ENCODE results near the gene DNAH2.

- TF ChIP-seq, protein P1, sequence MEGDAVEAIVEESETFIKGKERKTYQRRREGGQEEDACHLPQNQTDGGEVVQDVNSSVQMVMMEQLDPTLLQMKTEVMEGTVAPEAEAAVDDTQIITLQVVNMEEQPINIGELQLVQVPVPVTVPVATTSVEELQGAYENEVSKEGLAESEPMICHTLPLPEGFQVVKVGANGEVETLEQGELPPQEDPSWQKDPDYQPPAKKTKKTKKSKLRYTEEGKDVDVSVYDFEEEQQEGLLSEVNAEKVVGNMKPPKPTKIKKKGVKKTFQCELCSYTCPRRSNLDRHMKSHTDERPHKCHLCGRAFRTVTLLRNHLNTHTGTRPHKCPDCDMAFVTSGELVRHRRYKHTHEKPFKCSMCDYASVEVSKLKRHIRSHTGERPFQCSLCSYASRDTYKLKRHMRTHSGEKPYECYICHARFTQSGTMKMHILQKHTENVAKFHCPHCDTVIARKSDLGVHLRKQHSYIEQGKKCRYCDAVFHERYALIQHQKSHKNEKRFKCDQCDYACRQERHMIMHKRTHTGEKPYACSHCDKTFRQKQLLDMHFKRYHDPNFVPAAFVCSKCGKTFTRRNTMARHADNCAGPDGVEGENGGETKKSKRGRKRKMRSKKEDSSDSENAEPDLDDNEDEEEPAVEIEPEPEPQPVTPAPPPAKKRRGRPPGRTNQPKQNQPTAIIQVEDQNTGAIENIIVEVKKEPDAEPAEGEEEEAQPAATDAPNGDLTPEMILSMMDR (conservative IDR thresholded peaks at IDR 0.05; ENCODE audit: low read depth, low read length), result no peak
- TF ChIP-seq POLR2A (IDR thresholded peaks at IDR 0.05; ENCODE audit: low read depth, low read length), result no peak
- TF ChIP-seq MXI1 (IDR thresholded peaks at IDR 0.05; ENCODE audit: borderline replicate concordance, low read depth, low read length), result no peak
- TF ChIP-seq CEBPB (IDR thresholded peaks at IDR 0.05; ENCODE audit: low read depth, low read length), result no peak
Measured at GRCh38 chr17:7703584-7704479, 13.7 kb upstream of the DNAH2 start.
